H9 (cell line): ENCODE results near the gene PMAIP1. TPM values are rescaled to one million over a fixed set of nuclear protein-coding genes. Genes with fewer than 3 reads are reported as not detected.

Source experiments
- DNase-seq: peaks from one replicate; pipeline ENCODE4 v3.0.0-alpha.2; 2017
- H2AFZ ChIP-seq: one replicate; pipeline ENCODE4 v1.6.1; 2013; ENCODE audit warnings: mild to moderate bottlenecking, low read length, control low read depth, moderate library complexity
- H2AK5ac ChIP-seq: 2 replicates; pipeline ENCODE4 v1.6.1; 2013; ENCODE audit warnings: low read length, control low read depth, mixed read lengths; ENCODE audit not compliant: insufficient read length
- H2BK120ac ChIP-seq: one replicate; pipeline ENCODE4 v1.6.1; 2013; ENCODE audit warnings: low read depth, mild to moderate bottlenecking, low read length, control low read depth, inconsistent platforms; ENCODE audit not compliant: poor library complexity, severe bottlenecking
- H2BK12ac ChIP-seq: 2 replicates; pipeline ENCODE4 v1.6.1; 2013; ENCODE audit warnings: low read length, control low read depth, mixed read lengths, low read depth; ENCODE audit not compliant: insufficient read length
- H2BK15ac ChIP-seq: 2 replicates; pipeline ENCODE4 v1.6.1; 2013; ENCODE audit warnings: low read depth, low read length, control low read depth
- H2BK20ac ChIP-seq: one replicate; pipeline ENCODE4 v1.6.1; 2013; ENCODE audit warnings: low read depth, mild to moderate bottlenecking, low read length, control low read depth, inconsistent platforms; ENCODE audit not compliant: poor library complexity, severe bottlenecking
- H2BK5ac ChIP-seq: 2 replicates; pipeline ENCODE4 v1.6.1; 2013; ENCODE audit warnings: low read length, control low read depth, mixed read lengths; ENCODE audit not compliant: insufficient read length
- H3K14ac ChIP-seq: 2 replicates; pipeline ENCODE4 v1.6.1; 2013; ENCODE audit warnings: low read length, control low read depth; ENCODE audit not compliant: insufficient read depth
- H3K18ac ChIP-seq: 2 replicates; pipeline ENCODE4 v1.6.1; 2013; ENCODE audit warnings: low read depth, mild to moderate bottlenecking, mixed read lengths, low read length, control low read depth; ENCODE audit not compliant: insufficient read length
- H3K23ac ChIP-seq: 2 replicates; pipeline ENCODE4 v1.6.1; 2013; ENCODE audit warnings: low read length, control low read depth, mixed read lengths, low read depth; ENCODE audit not compliant: insufficient read length
- H3K23me2 ChIP-seq: 2 replicates; pipeline ENCODE4 v1.6.1; 2013; ENCODE audit warnings: low read depth, mild to moderate bottlenecking, mixed read lengths, low read length, control low read depth; ENCODE audit not compliant: insufficient read length, poor library complexity, severe bottlenecking
- H3K27ac ChIP-seq: 2 replicates; pipeline ENCODE4 v1.5.1; 2013; ENCODE audit warnings: low read length, control low read depth, mixed read lengths, low read depth; ENCODE audit not compliant: insufficient read length
- H3K27me3 ChIP-seq: 2 replicates; pipeline ENCODE4 v1.6.1; 2013; ENCODE audit warnings: low read length, control low read depth, inconsistent platforms; ENCODE audit not compliant: insufficient read depth
- H3K4ac ChIP-seq: 2 replicates; pipeline ENCODE4 v1.6.1; 2013; ENCODE audit warnings: low read depth, mild to moderate bottlenecking, control low read depth, inconsistent platforms, low read length, moderate library complexity
- H3K4me1 ChIP-seq: 2 replicates; pipeline ENCODE4 v1.6.1; 2013; ENCODE audit warnings: low read length, control low read depth, inconsistent platforms; ENCODE audit not compliant: insufficient read depth
- H3K4me2 ChIP-seq: 2 replicates; pipeline ENCODE4 v1.6.1; 2013; ENCODE audit warnings: low read length, control low read depth, mixed read lengths; ENCODE audit not compliant: insufficient read length, insufficient read depth
- H3K56ac ChIP-seq: 2 replicates; pipeline ENCODE4 v1.6.1; 2013; ENCODE audit warnings: low read depth, mild to moderate bottlenecking, mixed read lengths, low read length, control low read depth; ENCODE audit not compliant: insufficient read length
- H3K79me1 ChIP-seq: 2 replicates; pipeline ENCODE4 v1.6.1; 2013; ENCODE audit warnings: low read depth, mild to moderate bottlenecking, moderate library complexity, low read length, control low read depth, inconsistent platforms; ENCODE audit not compliant: insufficient read depth, poor library complexity, severe bottlenecking
- H3K79me2 ChIP-seq: 2 replicates; pipeline ENCODE4 v1.6.1; 2013; ENCODE audit warnings: low read length, control low read depth, inconsistent platforms; ENCODE audit not compliant: insufficient read depth
- H3K9ac ChIP-seq: 2 replicates; pipeline ENCODE4 v1.6.1; 2013; ENCODE audit warnings: low read length, control low read depth, mixed read lengths; ENCODE audit not compliant: insufficient read length; ENCODE audit errors: extremely low read depth
- H3K9me3 ChIP-seq: one replicate; pipeline ENCODE4 v1.6.1; 2013; ENCODE audit warnings: low read depth, low read length, inconsistent platforms; ENCODE audit not compliant: control insufficient read depth
- H3T11ph ChIP-seq: one replicate; pipeline ENCODE4 v1.6.1; 2013; ENCODE audit warnings: mild to moderate bottlenecking, low read length, control low read depth, inconsistent platforms
- H4K20me1 ChIP-seq: one replicate; pipeline ENCODE4 v1.6.1; 2013; ENCODE audit not compliant: control insufficient read depth, insufficient read length, insufficient read depth
- H4K5ac ChIP-seq: 2 replicates; pipeline ENCODE4 v1.6.1; 2013; ENCODE audit warnings: low read depth, mild to moderate bottlenecking, mixed read lengths, low read length, control low read depth; ENCODE audit not compliant: insufficient read length
- H4K8ac ChIP-seq: replicated peaks from 2 replicates; pipeline ENCODE4 v1.6.1; 2013; ENCODE audit warnings: low read length, control low read depth, mixed read lengths, low read depth; ENCODE audit not compliant: insufficient read length
- H4K91ac ChIP-seq: 2 replicates; pipeline ENCODE4 v1.6.1; 2013; ENCODE audit warnings: low read depth, mild to moderate bottlenecking, moderate library complexity, mixed read lengths, low read length, control low read depth; ENCODE audit not compliant: insufficient read length
- H3K27ac Mint-ChIP-seq, 3 experiments: 2 replicates in 2 of 3; 3 replicates in 1 of 3; pipeline ENCODE4 v1.8.0; 2020 to 2021; ENCODE audit warnings: mixed read lengths in 3 of 3, mild to moderate bottlenecking in 1 of 3, moderate library complexity in 1 of 3
- H3K27me3 Mint-ChIP-seq: 2 replicates; pipeline ENCODE4 v1.8.0; 2021; ENCODE audit warnings: low read depth, mild to moderate bottlenecking, moderate library complexity, mixed read lengths
- H3K36me3 Mint-ChIP-seq, 3 experiments: 2 replicates in 2 of 3; 3 replicates in 1 of 3; pipeline ENCODE4 v1.8.0; 2020 to 2021; ENCODE audit warnings: low read depth in 3 of 3, mixed read lengths in 3 of 3; ENCODE audit not compliant: insufficient read depth in 1 of 3
- H3K4me1 Mint-ChIP-seq, 2 experiments: 2 replicates each; pipeline ENCODE4 v1.8.0; 2020; ENCODE audit warnings: mixed read lengths in 2 of 2
- H3K4me3 Mint-ChIP-seq, 2 experiments: 2 replicates in 1 of 2; 3 replicates in 1 of 2; pipeline ENCODE4 v1.8.0; 2020 to 2021; ENCODE audit warnings: mild to moderate bottlenecking in 2 of 2, mixed read lengths in 2 of 2, moderate library complexity in 1 of 2
- H3K9me3 Mint-ChIP-seq, 2 experiments: 2 replicates in 1 of 2; 3 replicates in 1 of 2; pipeline ENCODE4 v1.8.0; 2020; ENCODE audit warnings: mild to moderate bottlenecking in 2 of 2, mixed read lengths in 2 of 2, moderate library complexity in 1 of 2
- total RNA-seq: library from RNA; stranded (reverse); gene quantifications from 2 replicates; pipeline ENCODE4 v1.2.1, GENCODE V29; 2021
- TF ChIP-seq, protein P1 (sequence below): fragments of 200-600 bp; sonication (generic); conservative IDR thresholded peaks from 3 replicates; pipeline ENCODE4 v1.8.0; 2021; ENCODE audit warnings: antibody characterized with exemption, mild to moderate bottlenecking

Gene PMAIP1
- total RNA-seq, 1 experiment from 2014 or later: 152 TPM

DNA sequence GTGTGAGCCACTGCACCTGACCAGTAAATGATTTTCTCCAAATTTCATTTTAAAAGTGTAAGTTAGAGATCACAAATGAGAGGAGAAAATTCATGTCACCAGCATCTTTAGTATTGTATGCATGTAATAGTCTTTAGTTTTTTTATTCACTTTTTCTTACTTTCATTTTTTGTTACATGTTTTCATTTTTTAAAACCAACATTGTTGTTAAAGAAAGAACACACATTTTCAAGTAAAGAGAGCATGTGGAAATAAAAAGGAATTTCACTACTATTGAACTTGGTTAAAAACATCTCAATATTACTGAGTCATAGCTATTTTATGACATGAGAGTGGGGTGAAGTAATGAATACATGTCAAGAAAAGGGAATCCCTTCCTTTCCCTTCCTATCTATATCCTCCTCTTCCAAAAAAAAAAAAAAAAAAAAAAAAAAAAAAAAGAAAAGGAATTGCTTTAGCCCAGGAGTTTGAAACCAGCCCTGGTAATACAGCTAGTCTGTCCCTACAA lies 29.1 kb upstream of the PMAIP1 start:
- no peak overlapping the region for H3K14ac ChIP-seq
- H3K9me3 ChIP-seq: no peaks in the 10 kb centered on the region
- H3K23me2 ChIP-seq: no peaks in the 10 kb centered on the region
- no peak overlapping the region for H3K27ac ChIP-seq
- Mint-ChIP-seq H3K27me3 (no peaks in the 10 kb centered on the region), H3K9me3 (no peaks in the 10 kb centered on the region; a peak in 1 of 5 replicates), H3K4me3 (no peak overlapping the region), H3K27ac (peak overlapping the region in 1 of 3 experiments; percentile 91; a peak in 1 of 7 replicates), H3K4me1 (peaks cover 43 to 46% of the 10 kb centered on the region in 2 experiments), H3K36me3 (no peaks in the 10 kb centered on the region)
- H3K4me1 ChIP-seq: peaks cover 17% of the 10 kb centered on the region; the same call in 1 of the 2 replicates
- no peak overlapping the region for H4K5ac ChIP-seq
- TF ChIP-seq, protein P1, sequence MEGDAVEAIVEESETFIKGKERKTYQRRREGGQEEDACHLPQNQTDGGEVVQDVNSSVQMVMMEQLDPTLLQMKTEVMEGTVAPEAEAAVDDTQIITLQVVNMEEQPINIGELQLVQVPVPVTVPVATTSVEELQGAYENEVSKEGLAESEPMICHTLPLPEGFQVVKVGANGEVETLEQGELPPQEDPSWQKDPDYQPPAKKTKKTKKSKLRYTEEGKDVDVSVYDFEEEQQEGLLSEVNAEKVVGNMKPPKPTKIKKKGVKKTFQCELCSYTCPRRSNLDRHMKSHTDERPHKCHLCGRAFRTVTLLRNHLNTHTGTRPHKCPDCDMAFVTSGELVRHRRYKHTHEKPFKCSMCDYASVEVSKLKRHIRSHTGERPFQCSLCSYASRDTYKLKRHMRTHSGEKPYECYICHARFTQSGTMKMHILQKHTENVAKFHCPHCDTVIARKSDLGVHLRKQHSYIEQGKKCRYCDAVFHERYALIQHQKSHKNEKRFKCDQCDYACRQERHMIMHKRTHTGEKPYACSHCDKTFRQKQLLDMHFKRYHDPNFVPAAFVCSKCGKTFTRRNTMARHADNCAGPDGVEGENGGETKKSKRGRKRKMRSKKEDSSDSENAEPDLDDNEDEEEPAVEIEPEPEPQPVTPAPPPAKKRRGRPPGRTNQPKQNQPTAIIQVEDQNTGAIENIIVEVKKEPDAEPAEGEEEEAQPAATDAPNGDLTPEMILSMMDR: no peak
- no peak overlapping the region for H3K56ac ChIP-seq
- no peak overlapping the region for H4K91ac ChIP-seq
- no peak overlapping the region for H3K18ac ChIP-seq
- H2BK15ac ChIP-seq: no peak overlapping the region
- H2BK120ac ChIP-seq: no peak overlapping the region
- no peaks in the 10 kb centered on the region for H3K79me1 ChIP-seq
- no peak overlapping the region for H2BK5ac ChIP-seq
- H2AFZ ChIP-seq: no peak overlapping the region
- H2AK5ac ChIP-seq: no peak overlapping the region
- H4K20me1 ChIP-seq: no peaks in the 10 kb centered on the region
- H3K4me2 ChIP-seq: no peak overlapping the region
- H3K9ac ChIP-seq: no peak overlapping the region
- no peak overlapping the region for H3K23ac ChIP-seq
- no peaks in the 10 kb centered on the region for H3K79me2 ChIP-seq
- no peak overlapping the region for H3T11ph ChIP-seq
- H2BK20ac ChIP-seq: no peak overlapping the region
- H2BK12ac ChIP-seq: no peak overlapping the region
- no peak for DNase-seq
- H3K27me3 ChIP-seq: no peaks in the 10 kb centered on the region
- H4K8ac ChIP-seq: no peak overlapping the region
- no peak overlapping the region for H3K4ac ChIP-seq
